HG03571 (cell line): Measurements from ENCODE around the gene AMY1A.
"Not testable (repeated sequence)": the region's sequence is repeated elsewhere in the genome, so short reads cannot be mapped to it uniquely, and the experiment has no call there.

ENCODE experiments used
- ATAC-seq: cut with Tn5 transposase; IDR thresholded peaks from one replicate; pipeline ENCODE4 v1.9.1; 2021; ENCODE audit not compliant: unreplicated experiment

The AMY1A gene

GRCh38 chr1:103655460-103655859, at the start of gene AMY1A:
Gene AMY1A (plus strand): TSS chr1:103655760. CDS start chr1:103656331, 571 bp downstream.
- not testable (repeated sequence) for ATAC-seq

- ATAC-seq = no peak
Observed at GRCh38 chr1:103616362-103616761, 39.2 kb upstream of the AMY1A start.

GRCh38 chr1:103616994-103617477, 38.5 kb upstream of the AMY1A start, which contains the start of gene AMY2A:
Gene AMY2A (plus strand): TSS chr1:103617427. CDS start chr1:103617441, 14 bp downstream.
- not testable (repeated sequence) for ATAC-seq

DNA sequence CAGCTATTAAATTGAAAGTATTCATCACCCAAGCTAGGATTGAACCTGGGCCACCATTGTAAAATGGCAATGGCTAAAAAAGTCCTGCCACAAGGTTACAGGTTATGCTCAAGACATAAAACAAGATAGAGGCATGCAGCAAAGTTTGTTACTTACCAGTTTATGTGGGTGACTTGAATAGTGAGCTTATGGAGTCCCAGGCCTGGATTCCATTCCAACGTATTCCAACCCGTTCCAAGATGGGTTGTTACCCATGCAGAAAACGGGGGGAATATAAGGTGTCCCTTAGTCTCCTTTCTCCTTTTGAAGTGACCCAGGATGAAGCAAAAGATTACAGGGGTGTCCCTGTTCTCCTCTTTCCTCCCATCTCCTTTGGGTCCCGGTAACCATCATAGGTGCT, 28.1 kb upstream of the AMY1A start:
- not testable (repeated sequence) for ATAC-seq

GRCh38 chr1:103641194-103641593, 14.4 kb upstream of the AMY1A start:
- not testable (repeated sequence) for ATAC-seq

DNA sequence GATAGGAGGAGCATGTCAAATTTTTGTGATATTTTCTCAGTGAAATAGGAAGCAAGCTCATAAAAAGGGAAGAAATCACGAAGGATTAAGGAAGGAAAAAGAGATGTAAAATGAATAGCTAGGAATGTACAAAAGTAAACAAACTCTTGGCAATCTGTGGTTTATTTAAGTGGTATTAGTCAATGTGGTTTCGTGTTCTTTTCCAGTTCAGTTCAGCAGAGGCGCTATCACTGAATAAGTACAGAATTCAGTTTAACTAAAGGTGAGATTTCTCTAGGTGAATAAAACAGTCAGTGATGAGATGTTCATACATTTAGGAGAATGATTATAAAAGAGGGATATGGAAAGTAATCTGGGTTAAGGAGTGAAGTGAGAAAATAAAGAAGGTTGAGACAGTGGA, 11.7 kb upstream of the AMY1A start:
- not testable (repeated sequence) for ATAC-seq

- ATAC-seq = not testable (repeated sequence)
Observed at GRCh38 chr1:103650305-103650704, 5.3 kb upstream of the AMY1A start.

DNA sequence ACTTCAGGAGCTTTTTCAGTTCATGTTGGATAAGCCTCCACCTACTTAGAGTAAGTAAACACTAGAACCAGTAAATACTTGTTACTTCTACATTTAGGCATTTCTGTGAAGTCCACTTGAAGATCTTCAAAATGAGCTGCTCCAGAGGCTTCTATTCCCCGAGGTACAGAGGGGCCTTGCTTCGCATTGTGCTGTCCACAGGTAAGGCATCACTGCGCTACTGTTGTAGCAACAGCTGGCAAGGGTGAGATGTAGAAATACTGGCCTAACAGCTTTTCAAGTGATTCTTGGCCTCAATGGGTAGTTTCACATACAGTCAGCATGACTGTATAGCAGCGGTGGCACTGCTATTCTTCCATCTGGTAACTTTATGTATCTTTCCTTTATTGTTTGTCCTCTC, 4.7 kb upstream of the AMY1A start:
- not testable (repeated sequence) for ATAC-seq

GRCh38 chr1:103654133-103654532, 1.4 kb upstream of the AMY1A start:
- not testable (repeated sequence) for ATAC-seq

- ATAC-seq = not testable (repeated sequence)
Observed at GRCh38 chr1:103676335-103676734, 20.8 kb downstream of the AMY1A start.

DNA sequence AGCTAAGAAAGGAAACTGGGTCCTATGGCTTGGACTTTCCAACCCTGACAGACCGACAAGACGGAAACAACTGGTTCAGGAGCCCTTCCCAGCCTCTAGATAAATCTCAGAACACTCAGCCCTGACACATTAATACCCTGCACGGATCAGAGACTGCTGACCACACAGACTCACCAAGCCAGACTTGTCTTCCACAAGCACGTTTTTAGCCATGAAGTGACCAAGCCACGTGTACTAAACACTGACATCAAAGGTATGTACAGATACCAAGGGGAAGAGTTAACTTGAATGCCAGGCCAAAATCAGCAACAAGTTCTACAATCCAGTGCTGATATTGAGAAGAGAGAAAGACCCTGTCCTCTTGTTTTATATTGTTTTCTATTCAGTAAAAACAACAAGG, 40.5 kb downstream of the AMY1A start, which contains the start of gene AMY1B:
AMY1B (minus strand) TSS at position 101 of the 400 bp plus-strand sequence. CDS start 571 bp downstream, outside the sequence.
- ATAC-seq = not testable (repeated sequence)

DNA sequence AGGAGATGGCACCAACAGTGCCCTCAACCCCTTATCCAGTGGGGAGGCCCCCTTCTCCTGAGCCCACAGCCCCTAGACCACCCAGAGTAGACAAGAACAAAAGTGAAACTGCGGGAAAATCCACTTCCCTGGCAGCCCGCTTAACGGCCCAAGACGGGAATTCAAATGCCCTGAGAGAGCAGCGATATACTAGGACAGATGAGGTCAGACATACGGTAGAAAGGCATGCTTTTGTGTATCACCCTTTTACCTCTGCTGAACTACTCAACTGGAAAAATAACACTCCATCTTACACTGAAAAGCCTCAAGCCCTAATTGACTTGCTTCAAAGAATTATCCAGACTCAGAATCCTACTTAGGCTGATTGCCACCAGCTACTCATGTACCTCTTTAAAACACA, 41.9 kb downstream of the AMY1A start:
- not testable (repeated sequence) for ATAC-seq

DNA sequence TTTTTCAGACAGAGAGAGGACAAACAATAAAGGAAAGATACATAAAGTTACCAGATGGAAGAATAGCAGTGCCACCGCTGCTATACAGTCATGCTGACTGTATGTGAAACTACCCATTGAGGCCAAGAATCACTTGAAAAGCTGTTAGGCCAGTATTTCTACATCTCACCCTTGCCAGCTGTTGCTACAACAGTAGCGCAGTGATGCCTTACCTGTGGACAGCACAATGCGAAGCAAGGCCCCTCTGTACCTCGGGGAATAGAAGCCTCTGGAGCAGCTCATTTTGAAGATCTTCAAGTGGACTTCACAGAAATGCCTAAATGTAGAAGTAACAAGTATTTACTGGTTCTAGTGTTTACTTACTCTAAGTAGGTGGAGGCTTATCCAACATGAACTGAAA, 45.1 kb downstream of the AMY1A start:
- not testable (repeated sequence) for ATAC-seq

GRCh38 chr1:103701256-103701655, 45.7 kb downstream of the AMY1A start:
- not testable (repeated sequence) for ATAC-seq

DNA sequence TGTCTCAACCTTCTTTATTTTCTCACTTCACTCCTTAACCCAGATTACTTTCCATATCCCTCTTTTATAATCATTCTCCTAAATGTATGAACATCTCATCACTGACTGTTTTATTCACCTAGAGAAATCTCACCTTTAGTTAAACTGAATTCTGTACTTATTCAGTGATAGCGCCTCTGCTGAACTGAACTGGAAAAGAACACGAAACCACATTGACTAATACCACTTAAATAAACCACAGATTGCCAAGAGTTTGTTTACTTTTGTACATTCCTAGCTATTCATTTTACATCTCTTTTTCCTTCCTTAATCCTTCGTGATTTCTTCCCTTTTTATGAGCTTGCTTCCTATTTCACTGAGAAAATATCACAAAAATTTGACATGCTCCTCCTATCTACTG, 52.1 kb downstream of the AMY1A start:
- ATAC-seq = not testable (repeated sequence)

- not testable (repeated sequence) for ATAC-seq
Observed at GRCh38 chr1:103710381-103710780, 54.8 kb downstream of the AMY1A start.
